ENCODE measurements around the gene LDAH.

The LDAH gene

GRCh38 chr2:20822535-20823490, at the start of gene LDAH:
LDAH (minus strand) TSS chr2:20823101; CDS start chr2:20801463, 21,638 bp downstream.
- Mint-ChIP-seq H3K27ac (peak within 1 kb of the TSS; percentile 97), H3K27me3 (ENCODE audit: low read depth) (no peaks in the 10 kb centered on the region), H3K9me3 (no peaks in the 10 kb centered on the region), H3K4me3 (peak within 1 kb of the TSS; percentile 88), H3K36me3 (ENCODE audit: low read depth) (peaks cover 16% of the 10 kb centered on the region), H3K4me1 (ENCODE audit: low read depth) (peaks cover 22% of the 10 kb centered on the region)

- peaks cover 8% of the 10 kb centered on the region for H3K4me1 Mint-ChIP-seq (ENCODE audit: low read depth)
- peaks cover 60% of the 10 kb centered on the region for H3K27me3 Mint-ChIP-seq (ENCODE audit: low read depth)
- no peak overlapping the region for H3K4me3 Mint-ChIP-seq
- no peak overlapping the region for H3K27ac Mint-ChIP-seq
- no peaks in the 10 kb centered on the region for H3K9me3 Mint-ChIP-seq
- no peaks in the 10 kb centered on the region for H3K36me3 Mint-ChIP-seq (ENCODE audit: low read depth)
Observed at GRCh38 chr2:20868377-20868776, 45.5 kb upstream of the LDAH start.

- no peaks in the 10 kb centered on the region for H3K9me3 Mint-ChIP-seq
- no peak overlapping the region for H3K4me3 Mint-ChIP-seq
- no peaks in the 10 kb centered on the region for H3K36me3 Mint-ChIP-seq (ENCODE audit: low read depth)
- H3K27me3 Mint-ChIP-seq (ENCODE audit: low read depth) = peaks cover 44% of the 10 kb centered on the region
- H3K27ac Mint-ChIP-seq = no peak overlapping the region
- H3K4me1 Mint-ChIP-seq (ENCODE audit: low read depth) = peaks cover 3% of the 10 kb centered on the region
Observed at GRCh38 chr2:20862850-20863249, 39.9 kb upstream of the LDAH start.

- H3K4me1 Mint-ChIP-seq (ENCODE audit: low read depth) = no peaks in the 10 kb centered on the region
- no peaks in the 10 kb centered on the region for H3K36me3 Mint-ChIP-seq (ENCODE audit: low read depth)
- peaks cover 14% of the 10 kb centered on the region for H3K27me3 Mint-ChIP-seq (ENCODE audit: low read depth)
- no peak overlapping the region for H3K27ac Mint-ChIP-seq
- no peaks in the 10 kb centered on the region for H3K9me3 Mint-ChIP-seq
- H3K4me3 Mint-ChIP-seq = no peak overlapping the region
Observed at GRCh38 chr2:20855456-20855855, 32.6 kb upstream of the LDAH start.

GRCh38 chr2:20852670-20853069, 29.8 kb upstream of the LDAH start:
- Mint-ChIP-seq H3K9me3 (no peaks in the 10 kb centered on the region), H3K27ac (no peak overlapping the region), H3K4me1 (ENCODE audit: low read depth) (no peaks in the 10 kb centered on the region), H3K4me3 (no peak overlapping the region), H3K36me3 (ENCODE audit: low read depth) (no peaks in the 10 kb centered on the region), H3K27me3 (ENCODE audit: low read depth) (peaks cover 11% of the 10 kb centered on the region)

GRCh38 chr2:20852139-20852538, 29.2 kb upstream of the LDAH start:
- no peaks in the 10 kb centered on the region for H3K9me3 Mint-ChIP-seq
- peaks cover 11% of the 10 kb centered on the region for H3K27me3 Mint-ChIP-seq (ENCODE audit: low read depth)
- no peak overlapping the region for H3K27ac Mint-ChIP-seq
- no peaks in the 10 kb centered on the region for H3K36me3 Mint-ChIP-seq (ENCODE audit: low read depth)
- H3K4me3 Mint-ChIP-seq = no peak overlapping the region
- H3K4me1 Mint-ChIP-seq (ENCODE audit: low read depth) = no peaks in the 10 kb centered on the region

- Mint-ChIP-seq H3K36me3 (ENCODE audit: low read depth) (no peaks in the 10 kb centered on the region), H3K27ac (no peak overlapping the region), H3K4me3 (no peak overlapping the region), H3K4me1 (ENCODE audit: low read depth) (no peaks in the 10 kb centered on the region), H3K27me3 (ENCODE audit: low read depth) (peaks cover 33% of the 10 kb centered on the region), H3K9me3 (no peaks in the 10 kb centered on the region)
Observed at GRCh38 chr2:20844246-20844645, 21.3 kb upstream of the LDAH start.

GRCh38 chr2:20839052-20839451, 16.2 kb upstream of the LDAH start:
- H3K4me1 Mint-ChIP-seq (ENCODE audit: low read depth) = no peaks in the 10 kb centered on the region
- peaks cover 38% of the 10 kb centered on the region for H3K27me3 Mint-ChIP-seq (ENCODE audit: low read depth)
- H3K36me3 Mint-ChIP-seq (ENCODE audit: low read depth) = no peaks in the 10 kb centered on the region
- no peak overlapping the region for H3K4me3 Mint-ChIP-seq
- no peaks in the 10 kb centered on the region for H3K9me3 Mint-ChIP-seq
- no peak overlapping the region for H3K27ac Mint-ChIP-seq

GRCh38 chr2:20838016-20838415, 15.1 kb upstream of the LDAH start:
- no peak overlapping the region for H3K4me3 Mint-ChIP-seq
- no peaks in the 10 kb centered on the region for H3K4me1 Mint-ChIP-seq (ENCODE audit: low read depth)
- no peaks in the 10 kb centered on the region for H3K9me3 Mint-ChIP-seq
- H3K36me3 Mint-ChIP-seq (ENCODE audit: low read depth) = no peaks in the 10 kb centered on the region
- H3K27ac Mint-ChIP-seq = no peak overlapping the region
- peaks cover 38% of the 10 kb centered on the region for H3K27me3 Mint-ChIP-seq (ENCODE audit: low read depth)

GRCh38 chr2:20836521-20836920, 13.6 kb upstream of the LDAH start:
- Mint-ChIP-seq H3K9me3 (no peaks in the 10 kb centered on the region), H3K27me3 (ENCODE audit: low read depth) (peaks cover 33% of the 10 kb centered on the region), H3K36me3 (ENCODE audit: low read depth) (no peaks in the 10 kb centered on the region), H3K27ac (no peak overlapping the region), H3K4me1 (ENCODE audit: low read depth) (no peaks in the 10 kb centered on the region), H3K4me3 (no peak overlapping the region)

- H3K27ac Mint-ChIP-seq = no peak overlapping the region
Observed at GRCh38 chr2:20834331-20834730, 11.4 kb upstream of the LDAH start.

GRCh38 chr2:20832606-20833005, 9.7 kb upstream of the LDAH start:
- H3K4me1 Mint-ChIP-seq (ENCODE audit: low read depth) = no peaks in the 10 kb centered on the region
- no peak overlapping the region for H3K27ac Mint-ChIP-seq
- no peaks in the 10 kb centered on the region for H3K9me3 Mint-ChIP-seq
- no peaks in the 10 kb centered on the region for H3K36me3 Mint-ChIP-seq (ENCODE audit: low read depth)
- peaks cover 30% of the 10 kb centered on the region for H3K27me3 Mint-ChIP-seq (ENCODE audit: low read depth)
- no peak overlapping the region for H3K4me3 Mint-ChIP-seq

More at GRCh38 chr2:20834331-20834730, 11.4 kb upstream of the LDAH start:
- no peaks in the 10 kb centered on the region for H3K4me1 Mint-ChIP-seq (ENCODE audit: low read depth)
- H3K36me3 Mint-ChIP-seq (ENCODE audit: low read depth) = no peaks in the 10 kb centered on the region
- H3K27me3 Mint-ChIP-seq (ENCODE audit: low read depth) = peaks cover 40% of the 10 kb centered on the region
- no peaks in the 10 kb centered on the region for H3K9me3 Mint-ChIP-seq
- H3K4me3 Mint-ChIP-seq = no peak overlapping the region

GRCh38 chr2:20829861-20830260, 7.0 kb upstream of the LDAH start:
- Mint-ChIP-seq H3K9me3 (no peaks in the 10 kb centered on the region), H3K27ac (no peak overlapping the region), H3K4me3 (no peak overlapping the region), H3K36me3 (ENCODE audit: low read depth) (no peaks in the 10 kb centered on the region), H3K27me3 (ENCODE audit: low read depth) (peaks cover 28% of the 10 kb centered on the region), H3K4me1 (ENCODE audit: low read depth) (no peaks in the 10 kb centered on the region)

- H3K36me3 Mint-ChIP-seq (ENCODE audit: low read depth) = peaks cover 10% of the 10 kb centered on the region
- no peak overlapping the region for H3K4me3 Mint-ChIP-seq
- no peak overlapping the region for H3K27ac Mint-ChIP-seq
- no peaks in the 10 kb centered on the region for H3K9me3 Mint-ChIP-seq
- H3K4me1 Mint-ChIP-seq (ENCODE audit: low read depth) = peaks cover 15% of the 10 kb centered on the region
- no peaks in the 10 kb centered on the region for H3K27me3 Mint-ChIP-seq (ENCODE audit: low read depth)
Observed at GRCh38 chr2:20823917-20824316, 1.0 kb upstream of the LDAH start.

GRCh38 chr2:20818820-20819219, 4.1 kb downstream of the LDAH start:
- peak overlapping the region; percentile 49 for H3K27ac Mint-ChIP-seq
- H3K4me3 Mint-ChIP-seq = peak overlapping the region; percentile 19

More at GRCh38 chr2:20818820-20819219, 4.1 kb downstream of the LDAH start:
- H3K9me3 Mint-ChIP-seq = no peaks in the 10 kb centered on the region
- H3K36me3 Mint-ChIP-seq (ENCODE audit: low read depth) = peaks cover 21% of the 10 kb centered on the region
- H3K4me1 Mint-ChIP-seq (ENCODE audit: low read depth) = peaks cover 26% of the 10 kb centered on the region
- no peaks in the 10 kb centered on the region for H3K27me3 Mint-ChIP-seq (ENCODE audit: low read depth)
